Left lung (tissue), 10 donors: Measurements from ENCODE around the gene WDR74. TPM values are rescaled to one million over a fixed set of nuclear protein-coding genes. Genes with fewer than 3 reads are reported as not detected.

Experiments
- ATAC-seq: fragments of 200-7000 bp; cut with Tn5 transposase; one replicate; pipeline ENCODE4 v1.9.1; 2020; ENCODE audit warnings: moderate library complexity
- DNase-seq, 4 donors: peaks; one replicate each; pipeline ENCODE4 v3.0.0-alpha.2; 2013 to 2020
- H3K27ac ChIP-seq, 2 donors: fragments of 200-600 bp; sonication (generic) in 1 of 2; one replicate each; pipeline versions ENCODE4 v1.5.0 to v1.8.0; 2020 to 2021
- H3K27me3 ChIP-seq, 2 donors: fragments of 200-600 bp; sonication (generic) in 1 of 2; one replicate each; pipeline versions ENCODE4 v1.5.0 to v1.8.0; 2020 to 2021
- H3K36me3 ChIP-seq, 2 donors: fragments of 200-600 bp; sonication (generic) in 1 of 2; one replicate each; pipeline versions ENCODE4 v1.5.0 to v1.8.0; 2020 to 2021
- H3K4me1 ChIP-seq, 2 donors: fragments of 200-600 bp; one replicate each; pipeline ENCODE4 v1.8.0; 2021
- H3K4me3 ChIP-seq, 2 donors: fragments of 200-600 bp; sonication (generic) in 1 of 2; one replicate each; pipeline versions ENCODE4 v1.5.0 to v1.8.0; 2020 to 2021; ENCODE audit warnings: mild to moderate bottlenecking in 1 of 2
- H3K9me3 ChIP-seq, 2 donors: fragments of 200-600 bp; sonication (generic) in 1 of 2; one replicate each; pipeline versions ENCODE4 v1.5.0 to v1.8.0; 2020 to 2021
- CTCF ChIP-seq, 2 donors: fragments of 200-600 bp; sonication (generic) in 1 of 2; IDR thresholded peaks; one replicate each; pipeline versions ENCODE4 v1.5.0 to v1.8.0; 2021; ENCODE audit warnings: antibody characterized with exemption in 2 of 2
- intact Hi-C, 2 donors: fragments of 100-400 bp; cut with DNase I; formaldehyde crosslinking; loops; one replicate each; pipeline versions ENCODE4 v1.11.2 to v1.14.2; 2022
- polyA plus RNA-seq, 6 donors: library from polyadenylated mRNA; unstranded; fragments of 120-200 nt; gene quantifications; one replicate each; pipeline ENCODE4 v1.2.1, GENCODE V29; 2013; ENCODE audit not compliant: insufficient read length in 6 of 6
- total RNA-seq, 2 donors: library from RNA; stranded (reverse); fragmentation: NEBNext Ultra II Directional; extraction: Animal tissue kit (Norgen Biotek cat#: 25700); gene quantifications; one replicate each; pipeline ENCODE4 v1.2.1, GENCODE V29; 2021
- donor health status: DM: no; HTN: yes; CAD: no.
- donor health status: DM: no; HTN: no; CAD: no.

Gene WDR74
- total and polyA plus RNA-seq, 8 donors = 24.6 to 54.0 (median 43.3) TPM

- peak overlapping the region; percentile 99 for H3K27ac ChIP-seq
- H3K27me3 ChIP-seq = no peaks in the 10 kb centered on the region
- H3K4me3 ChIP-seq = peak overlapping the region; percentile 86 to 92
- DNase-seq (peak; percentile 90 to 98 (median 96)), ATAC-seq (peak; percentile 75)
- no peak for TF ChIP-seq CTCF (IDR thresholded peaks at IDR 0.05)
- intact Hi-C loops = no loop called here
- H3K9me3 ChIP-seq = no peaks in the 10 kb centered on the region
- H3K4me1 ChIP-seq = peaks cover 39 to 62% of the 10 kb centered on the region in 2 donors
- peaks cover 0 to 50% of the 10 kb centered on the region in 2 donors for H3K36me3 ChIP-seq
Measured at GRCh38 chr11:62881579-62882430, 42.4 kb upstream of the WDR74 start.

GRCh38 chr11:62880803-62881578 lies 41.6 kb upstream of the WDR74 start, which contains the start of gene SLC3A2:
TSS of gene SLC3A2 (plus strand) at chr11:62880896. CDS start at chr11:62881024, 128 bp downstream.
- ATAC-seq (peak; percentile 91), DNase-seq (peak; percentile 90 to 97 (median 92))
- TF ChIP-seq CTCF (IDR thresholded peaks at IDR 0.05) = peak; percentile 46 to 64
- peaks cover 39 to 54% of the 10 kb centered on the region in 2 donors for H3K4me1 ChIP-seq
- no peaks in the 10 kb centered on the region for H3K27me3 ChIP-seq
- intact Hi-C loops = no loop called here
- H3K4me3 ChIP-seq = peak within 1 kb of the TSS; percentile 86 to 92
- H3K27ac ChIP-seq = peak within 1 kb of the TSS; percentile 99
- H3K36me3 ChIP-seq = peaks cover 0 to 42% of the 10 kb centered on the region in 2 donors
- no peaks in the 10 kb centered on the region for H3K9me3 ChIP-seq

GRCh38 chr11:62880231-62880802 lies 40.9 kb upstream of the WDR74 start:
- TF ChIP-seq CTCF (IDR thresholded peaks at IDR 0.05) = no peak
- Histone ChIP-seq H3K27me3 (no peaks in the 10 kb centered on the region), H3K4me1 (peaks cover 36 to 47% of the 10 kb centered on the region in 2 donors), H3K36me3 (peaks cover 0 to 35% of the 10 kb centered on the region in 2 donors), H3K27ac (peak overlapping the region; percentile 99), H3K9me3 (no peaks in the 10 kb centered on the region), H3K4me3 (peak overlapping the region; percentile 86 to 92)
- peak; percentile 33 for ATAC-seq
- intact Hi-C loops = no loop called here
- DNase-seq = peak; percentile 44 to 85 (median 76)

GRCh38 chr11:62879235-62879978 lies 40.0 kb upstream of the WDR74 start:
- peak overlapping the region in 1 of 2 donors; percentile 92 for H3K4me3 ChIP-seq
- no peak for DNase-seq
- TF ChIP-seq CTCF (IDR thresholded peaks at IDR 0.05) = no peak
- no peak for ATAC-seq
- no peaks in the 10 kb centered on the region for H3K27me3 ChIP-seq
- no peaks in the 10 kb centered on the region for H3K9me3 ChIP-seq
- H3K4me1 ChIP-seq = peaks cover 30 to 38% of the 10 kb centered on the region in 2 donors
- peaks cover 0 to 26% of the 10 kb centered on the region in 2 donors for H3K36me3 ChIP-seq
- peak overlapping the region; percentile 99 for H3K27ac ChIP-seq
- intact Hi-C loops = no loop called here
